Osteoblast (primary cell): ENCODE results near the gene SEMA3C. TPM values are rescaled to one million over a fixed set of nuclear protein-coding genes. Genes with fewer than 3 reads are reported as not detected.

Experiments used
- DNase-seq: peaks from one replicate; pipeline ENCODE4 v3.0.0; 2011; ENCODE audit warnings: low spot score, mixed read lengths; ENCODE audit not compliant: insufficient read length; ENCODE audit errors: missing footprints
- H2AFZ ChIP-seq: 2 replicates; pipeline ENCODE4 v1.6.0; 2011; ENCODE audit warnings: mild to moderate bottlenecking, low read length
- H3K27ac ChIP-seq: 2 replicates; pipeline ENCODE4 v1.5.1; 2011; ENCODE audit warnings: mild to moderate bottlenecking, low read depth, low read length, moderate library complexity
- H3K27me3 ChIP-seq: 2 replicates; pipeline ENCODE4 v1.6.0; 2012; ENCODE audit warnings: mild to moderate bottlenecking, control low read depth, inconsistent platforms, low read length, moderate library complexity; ENCODE audit not compliant: insufficient read depth
- H3K36me3 ChIP-seq: 2 replicates; pipeline ENCODE4 v1.5.1; 2011; ENCODE audit warnings: mild to moderate bottlenecking, low read length, control low read depth, moderate library complexity; ENCODE audit not compliant: insufficient read depth
- H3K4me1 ChIP-seq: 2 replicates; pipeline ENCODE4 v1.5.1; 2011; ENCODE audit warnings: mild to moderate bottlenecking, low read length, control low read depth, moderate library complexity; ENCODE audit not compliant: insufficient read depth
- H3K4me2 ChIP-seq: 2 replicates; pipeline ENCODE4 v1.6.0; 2011; ENCODE audit warnings: mild to moderate bottlenecking, low read length; ENCODE audit not compliant: insufficient read depth
- H3K4me3 ChIP-seq: fragments of 200-600 bp; sonication (generic); 3 replicates; pipeline ENCODE4 v1.5.1; 2012; ENCODE audit warnings: mild to moderate bottlenecking, low read length, inconsistent platforms; ENCODE audit not compliant: insufficient read depth
- H3K79me2 ChIP-seq: 2 replicates; pipeline ENCODE4 v1.6.0; 2012; ENCODE audit warnings: mild to moderate bottlenecking, low read length, control low read depth, inconsistent platforms; ENCODE audit not compliant: insufficient read depth
- H3K9me3 ChIP-seq: 2 replicates; pipeline ENCODE4 v1.5.1; 2011; ENCODE audit warnings: low read depth, low read length, control low read depth
- H4K20me1 ChIP-seq: 2 replicates; pipeline ENCODE4 v1.6.0; 2012; ENCODE audit warnings: mild to moderate bottlenecking, low read length, control low read depth; ENCODE audit not compliant: insufficient read depth
- total RNA-seq: library from RNA; depleted of rRNA; stranded (reverse); fragments of >200 nt; gene quantifications from 2 replicates; pipeline ENCODE4 v1.2.3, GENCODE V29; 2012
- TF ChIP-seq, protein P1 (sequence below): IDR thresholded peaks from 2 replicates; pipeline ENCODE4 v1.5.1; 2011; ENCODE audit warnings: mild to moderate bottlenecking, low read depth, low read length, moderate library complexity; ENCODE audit errors: extremely low read depth

Gene SEMA3C
- total RNA-seq, 1 donor = 388 TPM

DNA sequence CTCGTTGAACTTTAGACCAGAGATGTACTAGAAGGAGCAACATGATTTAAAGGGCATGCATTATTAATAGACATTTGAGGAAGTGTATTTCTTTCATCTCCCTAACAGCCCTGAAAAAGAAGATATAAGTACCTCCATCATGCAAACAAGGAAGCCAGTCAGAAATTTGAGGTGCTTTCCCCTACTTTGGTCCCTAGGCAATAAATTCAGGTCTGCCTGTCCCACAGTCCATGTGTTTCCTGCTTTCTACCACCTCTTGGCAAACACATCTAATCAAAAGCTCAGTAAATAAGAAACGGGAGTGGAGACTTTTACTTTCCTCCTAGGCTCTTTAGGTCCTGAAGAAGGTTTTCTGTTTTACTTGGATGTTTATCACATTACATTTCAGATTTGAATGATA, 5.2 kb upstream of the SEMA3C start:
- TF ChIP-seq, protein P1, sequence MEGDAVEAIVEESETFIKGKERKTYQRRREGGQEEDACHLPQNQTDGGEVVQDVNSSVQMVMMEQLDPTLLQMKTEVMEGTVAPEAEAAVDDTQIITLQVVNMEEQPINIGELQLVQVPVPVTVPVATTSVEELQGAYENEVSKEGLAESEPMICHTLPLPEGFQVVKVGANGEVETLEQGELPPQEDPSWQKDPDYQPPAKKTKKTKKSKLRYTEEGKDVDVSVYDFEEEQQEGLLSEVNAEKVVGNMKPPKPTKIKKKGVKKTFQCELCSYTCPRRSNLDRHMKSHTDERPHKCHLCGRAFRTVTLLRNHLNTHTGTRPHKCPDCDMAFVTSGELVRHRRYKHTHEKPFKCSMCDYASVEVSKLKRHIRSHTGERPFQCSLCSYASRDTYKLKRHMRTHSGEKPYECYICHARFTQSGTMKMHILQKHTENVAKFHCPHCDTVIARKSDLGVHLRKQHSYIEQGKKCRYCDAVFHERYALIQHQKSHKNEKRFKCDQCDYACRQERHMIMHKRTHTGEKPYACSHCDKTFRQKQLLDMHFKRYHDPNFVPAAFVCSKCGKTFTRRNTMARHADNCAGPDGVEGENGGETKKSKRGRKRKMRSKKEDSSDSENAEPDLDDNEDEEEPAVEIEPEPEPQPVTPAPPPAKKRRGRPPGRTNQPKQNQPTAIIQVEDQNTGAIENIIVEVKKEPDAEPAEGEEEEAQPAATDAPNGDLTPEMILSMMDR = no peak
- DNase-seq = no peak
- H3K4me3 ChIP-seq = no peak overlapping the region
- no peaks in the 10 kb centered on the region for H3K27me3 ChIP-seq
- no peaks in the 10 kb centered on the region for H4K20me1 ChIP-seq
- no peaks in the 10 kb centered on the region for H3K36me3 ChIP-seq
- H2AFZ ChIP-seq = no peak overlapping the region
- no peak overlapping the region for H3K4me2 ChIP-seq
- no peaks in the 10 kb centered on the region for H3K9me3 ChIP-seq
- no peaks in the 10 kb centered on the region for H3K79me2 ChIP-seq
- no peak overlapping the region for H3K27ac ChIP-seq
- H3K4me1 ChIP-seq = peaks cover 5% of the 10 kb centered on the region

DNA sequence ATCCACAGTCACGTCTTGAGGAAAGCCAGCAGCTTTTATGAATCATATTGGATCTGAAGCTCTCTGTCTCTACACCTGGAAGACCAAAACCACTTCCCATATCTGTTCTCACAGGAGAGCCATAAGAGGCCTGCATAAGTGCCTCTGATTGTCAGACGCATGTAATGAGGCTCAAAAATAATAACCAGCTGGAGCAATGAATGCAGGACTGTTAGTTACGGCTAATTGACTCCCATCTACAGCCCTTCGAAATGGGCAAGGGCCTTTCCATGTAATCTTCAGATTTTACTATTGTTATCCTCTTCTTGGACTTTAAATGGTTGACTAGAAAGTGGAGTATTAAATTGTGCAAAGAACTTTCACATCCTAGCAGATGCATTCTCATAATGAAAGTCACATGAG, 4.4 kb upstream of the SEMA3C start:
- peaks cover 5% of the 10 kb centered on the region for H3K79me2 ChIP-seq
- no peak for DNase-seq
- H3K4me1 ChIP-seq = peaks cover 5% of the 10 kb centered on the region
- H4K20me1 ChIP-seq = no peaks in the 10 kb centered on the region
- peak overlapping the region; percentile 16 for H2AFZ ChIP-seq
- no peak overlapping the region for H3K4me2 ChIP-seq
- H3K27ac ChIP-seq = no peak overlapping the region
- TF ChIP-seq, protein P1 = no peak
- no peak overlapping the region for H3K4me3 ChIP-seq
- no peaks in the 10 kb centered on the region for H3K27me3 ChIP-seq
- H3K9me3 ChIP-seq = no peaks in the 10 kb centered on the region
- H3K36me3 ChIP-seq = no peaks in the 10 kb centered on the region

DNA sequence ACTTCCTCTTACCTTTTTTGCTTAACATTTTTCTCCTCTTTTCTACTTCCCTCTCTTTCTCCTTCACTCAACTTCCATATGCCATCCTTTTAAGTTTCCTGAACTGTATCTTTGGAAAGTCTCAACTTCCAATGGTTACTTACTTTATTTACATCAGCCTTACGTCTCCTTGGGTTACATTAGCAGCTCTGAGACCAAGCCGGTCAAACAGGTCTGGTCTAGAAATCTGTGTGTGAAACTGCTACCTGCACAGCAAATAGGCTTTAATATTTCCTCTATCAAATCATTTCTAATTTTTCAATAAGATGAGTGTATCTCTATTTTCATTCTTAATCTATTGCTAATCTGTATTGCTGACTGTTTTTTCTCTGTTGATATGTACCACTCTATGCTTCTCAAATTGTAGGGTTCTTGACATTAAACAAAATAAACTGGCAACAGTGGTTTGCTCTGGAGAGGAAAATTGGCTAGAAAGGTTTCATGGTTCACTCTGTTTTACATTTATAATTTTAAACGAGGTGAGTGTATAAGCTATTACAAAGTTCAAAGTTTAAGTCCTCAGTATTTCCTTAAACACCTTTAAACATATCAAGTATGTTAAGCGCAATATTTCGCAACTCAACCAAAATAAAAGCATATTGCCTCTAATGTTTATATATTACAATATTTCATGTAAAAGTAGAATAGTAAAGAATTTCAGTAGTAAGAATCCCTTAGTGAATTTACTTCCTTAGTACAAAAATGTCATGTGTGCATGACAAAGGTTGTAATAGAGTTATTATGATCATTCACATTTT, 3.6 kb upstream of the SEMA3C start:
- Histone ChIP-seq H3K27me3 (no peaks in the 10 kb centered on the region), H3K4me3 (no peak overlapping the region), H2AFZ (no peak overlapping the region), H3K36me3 (no peaks in the 10 kb centered on the region), H4K20me1 (no peaks in the 10 kb centered on the region), H3K27ac (no peak overlapping the region), H3K4me1 (peaks cover 5% of the 10 kb centered on the region), H3K9me3 (no peaks in the 10 kb centered on the region), H3K4me2 (no peak overlapping the region), H3K79me2 (peaks cover 13% of the 10 kb centered on the region)
- TF ChIP-seq, protein P1 = no peak
- DNase-seq = no peak

DNA sequence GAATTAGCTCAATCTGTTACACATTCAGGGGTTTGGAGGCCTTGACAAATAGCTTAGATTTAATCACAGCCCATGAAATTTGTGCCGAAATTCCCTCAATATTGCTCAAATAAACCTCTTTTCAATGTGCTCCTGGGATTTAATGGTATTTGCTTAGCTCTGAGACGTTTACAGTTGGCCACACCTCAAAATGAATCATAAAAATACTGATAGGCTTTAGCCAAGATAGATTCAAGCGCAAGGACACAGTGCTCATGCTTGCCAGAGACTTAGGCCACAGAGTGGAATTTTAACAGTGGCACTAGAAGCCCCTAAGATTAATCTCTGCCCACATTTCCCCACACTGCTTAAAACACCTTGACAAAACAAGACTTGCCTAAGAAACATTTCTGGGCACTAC, 2.3 kb upstream of the SEMA3C start:
- no peak overlapping the region for H3K4me3 ChIP-seq
- no peaks in the 10 kb centered on the region for H3K9me3 ChIP-seq
- H3K36me3 ChIP-seq = peaks cover 1% of the 10 kb centered on the region
- peak overlapping the region; percentile 19 for H2AFZ ChIP-seq
- TF ChIP-seq, protein P1 = no peak
- H4K20me1 ChIP-seq = peaks cover 4% of the 10 kb centered on the region
- H3K4me2 ChIP-seq = no peak overlapping the region
- no peak for DNase-seq
- H3K79me2 ChIP-seq = peaks cover 25% of the 10 kb centered on the region
- H3K27me3 ChIP-seq = no peaks in the 10 kb centered on the region
- peaks cover 13% of the 10 kb centered on the region for H3K4me1 ChIP-seq
- H3K27ac ChIP-seq = no peak overlapping the region
